ENCODE data around the gene DAPK1. TPM values are rescaled to one million over a fixed set of nuclear protein-coding genes. Genes with fewer than 3 reads are reported as not detected.

DAPK1 gene
- total RNA-seq, 1 experiment from 2014 or later: 0.03 TPM

GRCh38 chr9:87567983-87568382, 70.3 kb downstream of the DAPK1 start:
- no peak for DNase-seq (ENCODE audit: low read depth)

GRCh38 chr9:87568401-87568800, 70.7 kb downstream of the DAPK1 start:
- no peak for DNase-seq (ENCODE audit: low read depth)

- no peak for DNase-seq (ENCODE audit: low read depth)
These were observed 71.4 kb downstream of the DAPK1 start for GRCh38 chr9:87569008-87569509.

GRCh38 chr9:87569518-87569917, 71.9 kb downstream of the DAPK1 start:
- no peak for DNase-seq (ENCODE audit: low read depth)

GRCh38 chr9:87570000-87570908, 72.6 kb downstream of the DAPK1 start:
- no peak for DNase-seq (ENCODE audit: low read depth)

- no peak for DNase-seq (ENCODE audit: low read depth)
These were observed 75.1 kb downstream of the DAPK1 start for GRCh38 chr9:87572719-87573118.

GRCh38 chr9:87573841-87574342, 76.2 kb downstream of the DAPK1 start:
- no peak for DNase-seq (ENCODE audit: low read depth)

- DNase-seq (ENCODE audit: low read depth): no peak
These were observed 80.1 kb downstream of the DAPK1 start for GRCh38 chr9:87577746-87578145.

GRCh38 chr9:87578625-87579024, 81.0 kb downstream of the DAPK1 start:
- DNase-seq (ENCODE audit: low read depth): no peak

GRCh38 chr9:87579781-87580541, 82.3 kb downstream of the DAPK1 start:
- no peak for DNase-seq (ENCODE audit: low read depth)

- DNase-seq (ENCODE audit: low read depth): no peak
These were observed 83.3 kb downstream of the DAPK1 start for GRCh38 chr9:87580941-87581438.

GRCh38 chr9:87581513-87581912, 83.8 kb downstream of the DAPK1 start:
- no peak for DNase-seq (ENCODE audit: low read depth)

GRCh38 chr9:87581949-87582637, 84.4 kb downstream of the DAPK1 start:
- no peak for DNase-seq (ENCODE audit: low read depth)

GRCh38 chr9:87584326-87584725, 86.7 kb downstream of the DAPK1 start:
- no peak for DNase-seq (ENCODE audit: low read depth)

- no peak for DNase-seq (ENCODE audit: low read depth)
These were observed 87.6 kb downstream of the DAPK1 start for GRCh38 chr9:87585123-87585855.

- DNase-seq (ENCODE audit: low read depth): no peak
These were observed 89.2 kb downstream of the DAPK1 start for GRCh38 chr9:87586731-87587355.

GRCh38 chr9:87587356-87587745, 89.7 kb downstream of the DAPK1 start:
- no peak for DNase-seq (ENCODE audit: low read depth)

- no peak for DNase-seq (ENCODE audit: low read depth)
These were observed 90.2 kb downstream of the DAPK1 start for GRCh38 chr9:87587864-87588263.

GRCh38 chr9:87588339-87588738, 90.7 kb downstream of the DAPK1 start:
- DNase-seq (ENCODE audit: low read depth): no peak

GRCh38 chr9:87590996-87591395, 93.3 kb downstream of the DAPK1 start:
- no peak for DNase-seq (ENCODE audit: low read depth)
